Natural killer cell (primary cell): ENCODE data around the gene SIRT6. TPM values are rescaled to one million over a fixed set of nuclear protein-coding genes. Genes with fewer than 3 reads are reported as not detected.

Experiments used
- ATAC-seq, 3 donors: fragments of 150-1000 bp in 2 of 3; fragments of 200-7000 bp in 1 of 3; cut with Tn5 transposase; 1 replicate in 1 of 3; 2 replicates in 2 of 3; pipeline ENCODE4 v1.10.0; 2021; ENCODE audit warnings: mild to moderate bottlenecking in 2 of 3, moderate library complexity in 2 of 3
- DNase-seq, 2 donors: peaks; one replicate each; pipeline versions ENCODE4 v3.0.0 to v3.0.0-alpha.2; 2013 to 2021; ENCODE audit warnings: mixed read lengths in 1 of 2
- H3K27ac ChIP-seq: one replicate; pipeline ENCODE4 v1.5.1; 2013; ENCODE audit warnings: mild to moderate bottlenecking, low read length
- H3K27me3 ChIP-seq: one replicate; pipeline ENCODE4 v1.6.1; 2013; ENCODE audit warnings: low read length; ENCODE audit not compliant: control insufficient read depth, insufficient read depth
- H3K36me3 ChIP-seq: one replicate; pipeline ENCODE4 v1.6.1; 2013; ENCODE audit warnings: low read length; ENCODE audit not compliant: control insufficient read depth, insufficient read depth
- H3K4me1 ChIP-seq: one replicate; pipeline ENCODE4 v1.6.1; 2013; ENCODE audit warnings: low read length; ENCODE audit not compliant: control insufficient read depth, insufficient read depth
- H3K4me3 ChIP-seq: one replicate; pipeline ENCODE4 v1.5.1; 2013; ENCODE audit warnings: low read length
- H3K9me3 ChIP-seq: one replicate; pipeline ENCODE4 v1.6.1; 2013; ENCODE audit warnings: low read length; ENCODE audit not compliant: control insufficient read depth, insufficient read depth
- H3K27ac Mint-ChIP-seq, 2 donors: one replicate each; pipeline ENCODE4 v1.8.0; 2022; ENCODE audit warnings: mild to moderate bottlenecking in 2 of 2, mixed read lengths in 2 of 2, moderate library complexity in 1 of 2
- H3K27me3 Mint-ChIP-seq, 2 donors: one replicate each; pipeline ENCODE4 v1.8.0; 2022; ENCODE audit warnings: low read depth in 2 of 2, mixed read lengths in 2 of 2
- H3K36me3 Mint-ChIP-seq: one replicate; pipeline ENCODE4 v1.8.0; 2022; ENCODE audit warnings: mixed read lengths
- H3K4me1 Mint-ChIP-seq, 2 donors: one replicate each; pipeline ENCODE4 v1.8.0; 2022; ENCODE audit warnings: mixed read lengths in 2 of 2
- H3K4me3 Mint-ChIP-seq: one replicate; pipeline ENCODE4 v1.8.0; 2022; ENCODE audit warnings: mild to moderate bottlenecking, moderate library complexity, mixed read lengths
- H3K9me3 Mint-ChIP-seq, 2 donors: one replicate each; pipeline ENCODE4 v1.8.0; 2022; ENCODE audit warnings: mixed read lengths in 2 of 2
- WGBS: methylation state at CpG from one replicate; pipeline ENCODE4 v1.1.7; 2013; ENCODE audit warnings: missing lambda C conversion rate; ENCODE audit not compliant: insufficient coverage; 5-methylcytosine and 5-hydroxymethylcytosine counted together
- intact Hi-C: fragments of 100-400 bp; cut with micrococcal nuclease; formaldehyde crosslinking; loops from one replicate; pipeline ENCODE4 v1.14.2; 2022
- total RNA-seq, 4 donors: library from RNA; stranded (reverse); fragments of 120-200 nt in 1 of 4; gene quantifications; one replicate each; pipeline versions ENCODE4 v1.2.3 to v1.2.4, GENCODE V29; 2013 to 2022
- TF ChIP-seq, protein P1 (sequence below): fragments of 200-600 bp; IDR thresholded peaks from one replicate; pipeline ENCODE4 v1.8.0; 2022; ENCODE audit warnings: antibody characterized with exemption

SIRT6 gene
- total RNA-seq, 3 donors from 2014 or later (not counting 1 experiment from before 2014, with no cell fraction given) = 29.5 to 37.4 (median 30.5) TPM

GRCh38 chr19:4181053-4181508, 1.3 kb downstream of the SIRT6 start:
- Histone ChIP-seq H3K27me3 (no peaks in the 10 kb centered on the region), H3K4me3 (no peak overlapping the region), H3K9me3 (no peaks in the 10 kb centered on the region), H3K27ac (no peak overlapping the region), H3K4me1 (peaks cover 31% of the 10 kb centered on the region), H3K36me3 (no peaks in the 10 kb centered on the region)
- WGBS = 73% methylated on average over 2 of the region's 2 CpGs
- Mint-ChIP-seq H3K27me3 (peaks cover 0 to 4% of the 10 kb centered on the region in 2 donors), H3K27ac (peak overlapping the region; percentile 74 to 95), H3K9me3 (no peaks in the 10 kb centered on the region), H3K4me3 (peak overlapping the region; percentile 61), H3K36me3 (no peaks in the 10 kb centered on the region), H3K4me1 (peaks cover 22 to 38% of the 10 kb centered on the region in 2 donors)
- DNase-seq (no peak), ATAC-seq (no peak)
- intact Hi-C loops = no loop called here
- TF ChIP-seq, protein P1, sequence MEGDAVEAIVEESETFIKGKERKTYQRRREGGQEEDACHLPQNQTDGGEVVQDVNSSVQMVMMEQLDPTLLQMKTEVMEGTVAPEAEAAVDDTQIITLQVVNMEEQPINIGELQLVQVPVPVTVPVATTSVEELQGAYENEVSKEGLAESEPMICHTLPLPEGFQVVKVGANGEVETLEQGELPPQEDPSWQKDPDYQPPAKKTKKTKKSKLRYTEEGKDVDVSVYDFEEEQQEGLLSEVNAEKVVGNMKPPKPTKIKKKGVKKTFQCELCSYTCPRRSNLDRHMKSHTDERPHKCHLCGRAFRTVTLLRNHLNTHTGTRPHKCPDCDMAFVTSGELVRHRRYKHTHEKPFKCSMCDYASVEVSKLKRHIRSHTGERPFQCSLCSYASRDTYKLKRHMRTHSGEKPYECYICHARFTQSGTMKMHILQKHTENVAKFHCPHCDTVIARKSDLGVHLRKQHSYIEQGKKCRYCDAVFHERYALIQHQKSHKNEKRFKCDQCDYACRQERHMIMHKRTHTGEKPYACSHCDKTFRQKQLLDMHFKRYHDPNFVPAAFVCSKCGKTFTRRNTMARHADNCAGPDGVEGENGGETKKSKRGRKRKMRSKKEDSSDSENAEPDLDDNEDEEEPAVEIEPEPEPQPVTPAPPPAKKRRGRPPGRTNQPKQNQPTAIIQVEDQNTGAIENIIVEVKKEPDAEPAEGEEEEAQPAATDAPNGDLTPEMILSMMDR = no peak

DNA sequence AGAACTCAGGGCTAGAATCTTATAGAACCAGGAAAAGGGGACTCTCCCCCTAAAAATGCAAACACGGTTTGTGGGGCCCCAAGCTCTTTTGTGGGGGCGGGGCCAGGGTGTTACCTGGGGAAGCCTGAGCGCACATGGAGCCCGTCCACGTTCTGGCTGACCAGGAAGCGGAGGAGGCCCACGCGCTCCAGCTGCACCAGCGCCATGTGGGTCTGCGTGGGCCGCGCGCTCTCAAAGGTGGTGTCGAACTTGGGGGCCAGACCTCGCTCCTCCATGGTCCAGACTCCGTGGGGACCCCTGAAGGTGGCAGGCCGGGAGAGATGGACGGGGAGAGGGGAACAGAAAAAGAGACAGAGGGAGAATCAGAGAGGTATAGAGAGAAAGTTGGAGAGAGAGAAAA, 3.4 kb downstream of the SIRT6 start:
- Histone ChIP-seq H3K4me3 (no peak overlapping the region), H3K27ac (no peak overlapping the region), H3K36me3 (peaks cover 4% of the 10 kb centered on the region), H3K4me1 (peaks cover 31% of the 10 kb centered on the region), H3K9me3 (no peaks in the 10 kb centered on the region), H3K27me3 (no peaks in the 10 kb centered on the region)
- Mint-ChIP-seq H3K4me3 (no peak overlapping the region), H3K4me1 (peaks cover 22 to 36% of the 10 kb centered on the region in 2 donors), H3K36me3 (no peaks in the 10 kb centered on the region), H3K9me3 (no peaks in the 10 kb centered on the region), H3K27me3 (no peaks in the 10 kb centered on the region), H3K27ac (peak overlapping the region in 1 of 2 donors; percentile 0)
- TF ChIP-seq, protein P1 = no peak
- DNase-seq = no peak
- no peak for ATAC-seq
- 94% methylated on average over 18 of the region's 18 CpGs for WGBS
- intact Hi-C loops = no loop called here

GRCh38 chr19:4177146-4177545, 5.2 kb downstream of the SIRT6 start:
- no peak for ATAC-seq

GRCh38 chr19:4175669-4175931, 6.8 kb downstream of the SIRT6 start:
- H3K9me3 Mint-ChIP-seq = no peaks in the 10 kb centered on the region
- TF ChIP-seq, protein P1 = no peak
- H3K4me1 Mint-ChIP-seq = peaks cover 9 to 27% of the 10 kb centered on the region in 2 donors
- no peak overlapping the region for H3K27ac Mint-ChIP-seq
- Histone ChIP-seq H3K9me3 (no peaks in the 10 kb centered on the region), H3K4me1 (peaks cover 6% of the 10 kb centered on the region), H3K4me3 (no peak overlapping the region), H3K27me3 (peaks cover 3% of the 10 kb centered on the region), H3K36me3 (peaks cover 4% of the 10 kb centered on the region), H3K27ac (no peak overlapping the region)
- DNase-seq (no peak), ATAC-seq (no peak)
- H3K36me3 Mint-ChIP-seq = no peaks in the 10 kb centered on the region
- WGBS = 96% methylated on average over 12 of the region's 12 CpGs
- no peak overlapping the region for H3K4me3 Mint-ChIP-seq
- intact Hi-C loops = no loop called here
- H3K27me3 Mint-ChIP-seq = peaks cover 0 to 7% of the 10 kb centered on the region in 2 donors

More at GRCh38 chr19:4177146-4177545, 5.2 kb downstream of the SIRT6 start:
- no peak overlapping the region for H3K4me3 ChIP-seq
- no peak overlapping the region for H3K27ac ChIP-seq
- H3K4me1 ChIP-seq = peaks cover 22% of the 10 kb centered on the region
- H3K4me3 Mint-ChIP-seq = no peak overlapping the region
- peaks cover 4% of the 10 kb centered on the region for H3K36me3 ChIP-seq
- WGBS = 100% methylated on average over 5 of the region's 5 CpGs
- DNase-seq = no peak
- TF ChIP-seq, protein P1 = no peak
- no peaks in the 10 kb centered on the region for H3K36me3 Mint-ChIP-seq
- peaks cover 0 to 7% of the 10 kb centered on the region in 2 donors for H3K27me3 Mint-ChIP-seq
- intact Hi-C loops = no loop called here
- H3K9me3 ChIP-seq = no peaks in the 10 kb centered on the region
- H3K27me3 ChIP-seq = peaks cover 3% of the 10 kb centered on the region
- H3K27ac Mint-ChIP-seq = no peak overlapping the region
- H3K9me3 Mint-ChIP-seq = no peaks in the 10 kb centered on the region
- peaks cover 15 to 37% of the 10 kb centered on the region in 2 donors for H3K4me1 Mint-ChIP-seq
